C4-2B (cell line): ENCODE measurements around the gene SH2D5.

Source experiments
- CTCF ChIP-seq: fragments of 450-650 bp; conservative IDR thresholded peaks from 2 replicates; pipeline ENCODE4 v1.5.1; 2017; ENCODE audit warnings: mild to moderate bottlenecking
- ZFX ChIP-seq: fragments of 450-650 bp; IDR thresholded peaks from 2 replicates; pipeline ENCODE4 v1.6.1; 2017

- TF ChIP-seq ZFX, result no peak
- no peak for TF ChIP-seq CTCF
These were observed 16.3 kb downstream of the SH2D5 start for GRCh38 chr1:20716232-20716631.
